ENCODE measurements around the gene LRRC7. TPM values are rescaled to one million over a fixed set of nuclear protein-coding genes. Genes with fewer than 3 reads are reported as not detected.

LRRC7 gene
- total RNA-seq, 1 experiment from 2014 or later = 0.14 TPM

DNA sequence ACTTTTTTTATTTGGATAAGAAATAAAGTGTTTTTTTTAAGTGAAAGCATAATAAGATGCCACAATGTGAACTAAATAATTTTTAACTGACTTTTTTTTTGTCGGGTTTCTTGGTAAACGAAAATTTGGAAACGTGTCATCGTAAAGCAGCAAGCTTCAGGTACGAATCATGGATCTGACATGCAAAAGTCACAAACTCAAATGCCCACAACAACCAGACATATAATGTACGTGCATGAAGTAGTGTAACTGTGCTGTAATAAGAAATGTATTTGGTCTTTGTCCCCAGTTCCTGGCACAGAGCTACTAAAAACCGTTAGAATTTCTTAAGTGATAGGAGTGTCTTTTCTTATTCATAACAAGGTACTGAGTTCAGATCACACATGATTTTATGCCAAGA, 44.3 kb upstream of the LRRC7 start:
- no peaks in the 10 kb centered on the region for H3K27me3 Mint-ChIP-seq (ENCODE audit: unreplicated experiment)
- no peak overlapping the region for H3K4me3 Mint-ChIP-seq (ENCODE audit: low read depth, unreplicated experiment)
- H3K4me1 Mint-ChIP-seq (ENCODE audit: low read depth, unreplicated experiment) = peaks cover 3% of the 10 kb centered on the region
- no TSS peak for BruUV-seq (replicated peaks)
- no peak for DNase-seq
- no peak overlapping the region for H3K27ac Mint-ChIP-seq (ENCODE audit: unreplicated experiment)
- CTCF ChIA-PET = no interaction called here
- TF ChIP-seq, protein P1, sequence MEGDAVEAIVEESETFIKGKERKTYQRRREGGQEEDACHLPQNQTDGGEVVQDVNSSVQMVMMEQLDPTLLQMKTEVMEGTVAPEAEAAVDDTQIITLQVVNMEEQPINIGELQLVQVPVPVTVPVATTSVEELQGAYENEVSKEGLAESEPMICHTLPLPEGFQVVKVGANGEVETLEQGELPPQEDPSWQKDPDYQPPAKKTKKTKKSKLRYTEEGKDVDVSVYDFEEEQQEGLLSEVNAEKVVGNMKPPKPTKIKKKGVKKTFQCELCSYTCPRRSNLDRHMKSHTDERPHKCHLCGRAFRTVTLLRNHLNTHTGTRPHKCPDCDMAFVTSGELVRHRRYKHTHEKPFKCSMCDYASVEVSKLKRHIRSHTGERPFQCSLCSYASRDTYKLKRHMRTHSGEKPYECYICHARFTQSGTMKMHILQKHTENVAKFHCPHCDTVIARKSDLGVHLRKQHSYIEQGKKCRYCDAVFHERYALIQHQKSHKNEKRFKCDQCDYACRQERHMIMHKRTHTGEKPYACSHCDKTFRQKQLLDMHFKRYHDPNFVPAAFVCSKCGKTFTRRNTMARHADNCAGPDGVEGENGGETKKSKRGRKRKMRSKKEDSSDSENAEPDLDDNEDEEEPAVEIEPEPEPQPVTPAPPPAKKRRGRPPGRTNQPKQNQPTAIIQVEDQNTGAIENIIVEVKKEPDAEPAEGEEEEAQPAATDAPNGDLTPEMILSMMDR (IDR thresholded peaks at IDR 0.05; ENCODE audit: unreplicated experiment) = no peak
- intact Hi-C loops (cut with micrococcal nuclease; ENCODE audit: unreplicated experiment) = no loop called here
- no peaks in the 10 kb centered on the region for H3K9me3 Mint-ChIP-seq (ENCODE audit: low read depth, unreplicated experiment)
- H3K36me3 Mint-ChIP-seq (ENCODE audit: insufficient read depth, unreplicated experiment) = no peaks in the 10 kb centered on the region

- Mint-ChIP-seq H3K4me3 (ENCODE audit: low read depth, unreplicated experiment) (no peak overlapping the region), H3K27ac (ENCODE audit: unreplicated experiment) (no peak overlapping the region), H3K4me1 (ENCODE audit: low read depth, unreplicated experiment) (peaks cover 8% of the 10 kb centered on the region), H3K36me3 (ENCODE audit: insufficient read depth, unreplicated experiment) (no peaks in the 10 kb centered on the region), H3K27me3 (ENCODE audit: unreplicated experiment) (no peaks in the 10 kb centered on the region), H3K9me3 (ENCODE audit: low read depth, unreplicated experiment) (no peaks in the 10 kb centered on the region)
- intact Hi-C loops (cut with micrococcal nuclease; ENCODE audit: unreplicated experiment) = no loop called here
- CTCF ChIA-PET = no interaction called here
- no peak for DNase-seq
- TF ChIP-seq, protein P1 (IDR thresholded peaks at IDR 0.05; ENCODE audit: unreplicated experiment) = no peak
- BruUV-seq (replicated peaks) = no TSS peak
These were observed 43.7 kb upstream of the LRRC7 start for GRCh38 chr1:69524015-69524414.

- H3K4me1 Mint-ChIP-seq (ENCODE audit: low read depth, unreplicated experiment) = peaks cover 8% of the 10 kb centered on the region
- no TSS peak for BruUV-seq (replicated peaks)
- CTCF ChIA-PET = no interaction called here
- TF ChIP-seq, protein P1 (IDR thresholded peaks at IDR 0.05; ENCODE audit: unreplicated experiment) = no peak
- no peak for DNase-seq
- H3K27me3 Mint-ChIP-seq (ENCODE audit: unreplicated experiment) = no peaks in the 10 kb centered on the region
- H3K9me3 Mint-ChIP-seq (ENCODE audit: low read depth, unreplicated experiment) = no peaks in the 10 kb centered on the region
- no peaks in the 10 kb centered on the region for H3K36me3 Mint-ChIP-seq (ENCODE audit: insufficient read depth, unreplicated experiment)
- intact Hi-C loops (cut with micrococcal nuclease; ENCODE audit: unreplicated experiment) = no loop called here
- no peak overlapping the region for H3K27ac Mint-ChIP-seq (ENCODE audit: unreplicated experiment)
- H3K4me3 Mint-ChIP-seq (ENCODE audit: low read depth, unreplicated experiment) = no peak overlapping the region
These were observed 40.4 kb upstream of the LRRC7 start for GRCh38 chr1:69527273-69527672.

DNA sequence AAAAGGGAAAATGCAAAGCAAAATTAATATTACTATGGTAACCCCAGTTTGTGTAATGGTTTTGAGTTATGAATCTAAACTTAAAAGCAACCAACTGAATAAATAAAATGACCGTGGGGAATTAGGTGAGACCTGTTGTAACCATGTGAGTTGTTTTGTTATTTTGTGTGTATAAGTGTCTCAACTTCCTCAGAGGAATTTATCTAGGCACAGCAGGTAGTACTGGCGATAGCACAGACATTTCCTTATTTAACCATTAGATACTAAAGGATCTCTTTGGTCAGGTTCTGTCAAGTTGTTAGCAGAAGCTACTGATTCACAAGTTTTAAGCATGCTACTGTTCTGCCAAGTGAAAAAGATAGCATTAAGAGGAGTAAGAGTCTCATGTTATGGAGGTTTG, 39.3 kb upstream of the LRRC7 start:
- no peak overlapping the region for H3K27ac Mint-ChIP-seq (ENCODE audit: unreplicated experiment)
- no peaks in the 10 kb centered on the region for H3K27me3 Mint-ChIP-seq (ENCODE audit: unreplicated experiment)
- TF ChIP-seq, protein P1 (IDR thresholded peaks at IDR 0.05; ENCODE audit: unreplicated experiment) = no peak
- no peak overlapping the region for H3K4me3 Mint-ChIP-seq (ENCODE audit: low read depth, unreplicated experiment)
- BruUV-seq (replicated peaks) = no TSS peak
- CTCF ChIA-PET = no interaction called here
- H3K36me3 Mint-ChIP-seq (ENCODE audit: insufficient read depth, unreplicated experiment) = peaks cover 5% of the 10 kb centered on the region
- H3K9me3 Mint-ChIP-seq (ENCODE audit: low read depth, unreplicated experiment) = no peaks in the 10 kb centered on the region
- intact Hi-C loops (cut with micrococcal nuclease; ENCODE audit: unreplicated experiment) = no loop called here
- peaks cover 19% of the 10 kb centered on the region for H3K4me1 Mint-ChIP-seq (ENCODE audit: low read depth, unreplicated experiment)
- no peak for DNase-seq

DNA sequence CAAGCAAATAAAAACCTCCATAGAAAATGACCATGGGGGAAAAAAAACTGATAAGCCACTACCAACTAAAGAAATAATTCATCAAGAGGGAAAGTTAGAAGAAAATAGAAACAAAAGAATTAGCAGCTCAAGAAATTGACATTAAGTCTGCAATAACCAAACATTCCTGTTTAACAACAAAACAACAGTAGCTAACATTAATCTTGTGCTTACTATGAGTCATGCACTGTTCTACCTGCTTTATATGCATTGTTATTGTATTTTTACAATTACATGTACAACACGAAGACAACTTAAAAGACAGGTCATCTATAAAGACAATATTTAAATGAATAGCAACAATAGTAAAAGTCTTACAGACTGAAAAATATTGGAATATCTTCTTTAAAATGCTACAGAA, 34.4 kb upstream of the LRRC7 start:
- intact Hi-C loops (cut with micrococcal nuclease; ENCODE audit: unreplicated experiment) = no loop called here
- DNase-seq = no peak
- TF ChIP-seq, protein P1 (IDR thresholded peaks at IDR 0.05; ENCODE audit: unreplicated experiment) = no peak
- Mint-ChIP-seq H3K27me3 (ENCODE audit: unreplicated experiment) (no peaks in the 10 kb centered on the region), H3K9me3 (ENCODE audit: low read depth, unreplicated experiment) (no peaks in the 10 kb centered on the region), H3K4me1 (ENCODE audit: low read depth, unreplicated experiment) (peaks cover 39% of the 10 kb centered on the region), H3K4me3 (ENCODE audit: low read depth, unreplicated experiment) (no peak overlapping the region), H3K27ac (ENCODE audit: unreplicated experiment) (peak overlapping the region; percentile 62), H3K36me3 (ENCODE audit: insufficient read depth, unreplicated experiment) (peaks cover 6% of the 10 kb centered on the region)
- no TSS peak for BruUV-seq (replicated peaks)
- CTCF ChIA-PET = no interaction called here
